ENCODE data around the gene MBTPS1.

- TF ChIP-seq CTCF (IDR thresholded peaks at IDR 0.05; ENCODE audit: low read depth, low read length) (no peak), MYC (IDR thresholded peaks at IDR 0.05; ENCODE audit: low read depth, low read length) (no peak), POLR2A (IDR thresholded peaks at IDR 0.05; ENCODE audit: extremely low read depth, insufficient read length) (no peak)
Observed at GRCh38 chr16:84034516-84034915, 82.2 kb downstream of the MBTPS1 start.
